Activated CD4-positive, alpha-beta T cell treated with anti-CD3 and anti-CD28 coated beads, Interleukin-2, amount 50 U/mL, for 24 hours (primary cell): ENCODE data around the gene C2orf72.
"Not testable (repeated sequence)": the region's sequence is repeated elsewhere in the genome, so short reads cannot be mapped to it uniquely, and the experiment has no call there.

Experiments used
- DNase-seq, 2 donors: peaks; one replicate each; pipeline ENCODE4 v3.0.0-alpha.2; 2020; ENCODE audit warnings: low read depth in 1 of 2, low spot score in 1 of 2

Gene C2orf72

GRCh38 chr2:231013820-231014219 lies 23.5 kb upstream of the C2orf72 start:
- no peak for DNase-seq

- no peak for DNase-seq
These were observed 21.8 kb upstream of the C2orf72 start for GRCh38 chr2:231015478-231015877.

GRCh38 chr2:231015926-231016325 lies 21.4 kb upstream of the C2orf72 start:
- DNase-seq, result no peak

DNA sequence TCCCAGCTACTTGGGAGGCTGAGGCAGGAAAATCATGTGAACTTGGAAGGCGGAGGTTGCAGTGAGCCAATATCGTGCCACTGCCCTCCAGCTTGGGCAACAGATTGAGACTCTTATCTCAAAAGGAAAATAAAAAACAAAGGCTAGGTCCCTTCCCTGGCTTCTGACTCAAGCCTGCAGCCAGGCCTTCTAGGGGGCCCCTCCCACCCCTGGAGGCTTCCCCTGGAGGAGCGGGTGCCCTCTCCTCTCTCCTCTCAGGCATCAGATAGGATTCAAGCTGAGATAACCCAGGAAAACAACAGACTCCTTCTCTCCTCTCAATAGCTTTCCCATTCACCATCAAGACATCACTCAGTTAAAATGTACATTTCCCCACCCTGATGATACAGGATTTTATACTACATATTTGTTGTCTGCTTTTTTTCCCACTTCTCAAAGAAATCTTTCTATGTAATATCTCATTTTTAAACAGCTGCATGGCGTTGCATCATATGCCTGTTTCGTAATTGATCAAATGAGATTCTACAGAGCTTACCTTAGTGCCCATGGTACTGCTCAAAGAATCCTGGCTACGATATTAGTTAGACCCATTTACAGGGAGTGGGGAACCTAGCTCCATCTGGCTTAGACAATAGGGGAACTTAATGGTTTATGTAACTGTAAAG lies 20.6 kb upstream of the C2orf72 start:
- no peak for DNase-seq

DNA sequence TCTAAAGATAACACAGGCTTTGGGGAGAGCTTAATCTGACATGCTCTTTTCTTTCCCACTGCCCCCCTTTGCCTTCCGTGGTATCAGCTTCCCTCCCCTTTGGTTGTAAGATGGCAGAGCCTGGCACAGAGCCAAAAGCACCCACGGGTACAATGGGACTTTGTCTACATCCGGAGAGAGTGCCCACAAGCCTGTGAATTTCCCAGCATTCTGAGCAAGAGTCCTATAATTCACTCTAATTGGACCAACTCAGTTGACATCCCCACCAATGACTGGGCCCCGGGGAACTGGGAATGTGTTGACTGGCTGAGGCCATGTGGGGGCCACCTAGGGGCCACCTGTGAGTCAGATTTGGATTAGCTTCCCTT lies 20.1 kb upstream of the C2orf72 start:
- no peak for DNase-seq

- no peak for DNase-seq
These were observed 19.1 kb upstream of the C2orf72 start for GRCh38 chr2:231018184-231018583.

DNA sequence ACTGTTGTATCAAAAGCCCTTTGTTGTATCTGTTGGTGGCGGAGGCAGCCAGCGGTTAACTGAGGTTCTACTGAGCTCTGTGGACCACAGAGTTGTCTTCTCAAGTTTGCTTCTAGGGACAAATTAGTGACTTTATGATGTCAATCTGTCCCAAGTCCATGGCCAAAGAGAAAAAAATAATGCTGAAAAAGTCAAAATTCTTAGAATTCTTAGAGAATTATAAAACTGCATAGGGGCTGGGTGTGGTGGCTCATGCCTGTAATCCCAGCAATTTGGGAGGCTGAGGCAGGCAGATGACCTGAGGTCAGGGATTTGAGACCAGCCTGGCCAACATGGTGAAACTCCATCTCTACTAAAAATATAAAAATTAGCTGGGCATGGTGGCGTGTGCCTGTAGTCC lies 12.3 kb upstream of the C2orf72 start:
- not testable (repeated sequence) for DNase-seq

GRCh38 chr2:231028889-231029288 lies 8.4 kb upstream of the C2orf72 start:
- DNase-seq, result no peak

DNA sequence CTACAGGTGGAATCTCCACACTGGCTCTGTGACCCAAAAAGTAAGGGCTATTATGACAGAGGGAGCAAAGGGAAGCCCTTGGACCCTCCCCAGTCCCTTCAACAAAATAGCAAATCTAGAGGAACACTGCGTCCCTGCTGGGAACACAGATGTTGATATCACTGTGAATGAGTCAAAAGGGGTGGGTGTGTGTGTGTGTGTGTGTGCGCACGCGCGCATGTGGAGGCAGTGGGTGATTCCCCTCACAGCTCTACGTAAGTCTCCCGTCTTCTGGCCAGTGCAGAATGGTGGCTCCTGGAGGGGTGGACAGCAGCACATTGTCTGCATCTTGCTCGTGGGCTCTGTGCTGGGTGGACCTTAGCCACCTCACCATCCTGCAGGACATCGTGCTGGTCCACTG lies 7.8 kb upstream of the C2orf72 start:
- no peak for DNase-seq

GRCh38 chr2:231030725-231031124 lies 6.6 kb upstream of the C2orf72 start:
- DNase-seq, result no peak

DNA sequence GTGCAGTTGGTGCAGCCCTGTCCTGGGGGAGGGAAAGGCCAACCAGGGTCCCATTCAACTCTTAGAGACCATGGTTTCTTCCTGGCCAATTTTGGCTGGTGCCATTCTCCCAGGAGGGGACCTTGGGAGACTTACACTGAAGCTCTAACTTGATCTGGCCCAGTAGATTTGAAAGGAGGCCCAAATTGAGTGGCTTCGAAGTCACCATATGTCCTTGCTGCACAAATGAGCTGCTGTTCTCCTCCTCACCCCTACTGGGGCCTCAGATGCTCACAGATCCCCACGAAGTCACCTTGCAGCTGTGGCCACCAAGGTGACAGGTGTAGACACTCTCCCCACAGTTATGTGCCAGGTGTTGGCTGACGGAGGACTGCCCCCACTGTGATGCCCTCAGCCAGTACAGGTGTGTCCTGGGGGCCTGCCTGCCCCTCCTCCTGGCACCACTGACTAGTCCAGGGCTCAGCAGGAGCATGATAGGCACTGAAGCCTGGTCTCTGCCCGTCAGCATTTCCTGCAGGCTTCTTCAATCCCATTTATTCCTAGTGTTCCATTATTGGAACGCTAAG lies 4.7 kb upstream of the C2orf72 start:
- DNase-seq, result no peak

GRCh38 chr2:231033147-231034132 lies 3.9 kb upstream of the C2orf72 start:
- DNase-seq, result no peak

DNA sequence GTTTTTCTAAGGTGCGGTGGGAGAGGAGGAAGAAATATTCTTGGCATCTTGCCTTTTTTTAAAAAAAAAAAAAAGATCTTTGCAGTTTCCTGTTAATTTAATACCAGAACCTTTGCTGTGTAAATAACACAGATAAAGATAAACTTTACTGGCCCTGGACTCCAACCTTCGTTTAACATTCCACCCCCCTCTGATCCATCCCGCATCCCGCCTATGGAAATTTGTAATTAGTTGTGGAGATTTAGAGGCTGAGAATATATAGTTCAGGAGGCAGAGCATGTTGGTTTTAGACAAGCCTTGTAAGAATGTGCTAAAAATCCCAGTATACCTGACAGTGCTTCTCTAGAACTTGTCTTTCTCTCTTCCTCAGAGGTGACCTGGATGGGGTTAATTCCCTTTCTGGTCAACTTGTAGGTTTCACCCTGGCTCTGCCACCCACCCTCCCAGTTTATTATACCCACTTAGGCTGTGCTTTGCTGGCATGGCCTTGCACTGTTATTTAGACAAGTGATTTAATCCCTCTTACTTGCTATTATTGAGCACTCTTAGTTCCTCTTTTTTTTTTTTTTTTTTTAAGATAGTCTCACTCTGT lies 2.9 kb upstream of the C2orf72 start:
- no peak for DNase-seq

DNA sequence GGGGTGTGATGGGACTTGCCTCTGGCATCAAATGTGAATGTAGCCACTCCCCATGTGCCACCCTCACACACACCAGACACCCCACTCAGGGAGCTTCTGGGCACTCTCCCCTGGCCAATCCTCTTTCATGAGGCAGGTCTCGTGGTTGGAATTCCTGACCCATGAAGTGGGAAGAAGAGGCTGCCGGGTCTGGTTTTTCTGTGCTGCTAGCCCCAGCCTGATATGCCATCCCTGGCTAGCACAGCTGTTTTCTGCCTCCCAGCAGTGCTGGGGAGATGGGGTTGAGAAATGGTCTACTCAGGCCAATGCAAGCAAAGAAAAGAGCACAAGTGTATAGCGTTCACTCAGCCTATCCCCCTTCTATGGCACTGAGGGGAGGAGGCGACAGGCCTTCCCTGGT lies 1.2 kb upstream of the C2orf72 start:
- DNase-seq, result no peak

DNA sequence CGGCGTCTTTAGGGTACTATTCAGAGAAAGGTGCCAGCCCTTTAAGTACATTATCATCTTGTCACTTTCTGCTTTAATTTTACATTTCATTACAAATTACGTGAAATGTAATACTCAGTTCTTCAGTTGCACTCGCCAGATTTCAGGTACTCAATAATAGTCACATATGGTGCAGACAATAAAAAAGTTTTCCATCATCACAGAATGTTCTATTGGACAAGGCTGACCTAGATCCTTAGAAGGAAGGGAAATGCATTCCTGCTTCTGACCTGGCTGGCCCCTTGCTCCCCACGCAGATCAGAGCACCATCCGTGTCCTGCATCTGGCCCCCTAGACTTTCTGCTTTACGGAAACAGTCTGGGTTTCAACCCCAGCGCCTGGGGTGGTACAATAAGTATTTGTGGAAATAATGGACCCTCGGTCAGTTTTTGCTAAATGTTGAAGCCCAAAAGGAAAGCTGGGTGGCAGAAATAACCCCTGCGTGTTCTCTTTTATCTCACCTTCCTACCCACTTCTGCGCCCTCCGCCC lies 681 bp upstream of the C2orf72 start:
- no peak for DNase-seq

DNA sequence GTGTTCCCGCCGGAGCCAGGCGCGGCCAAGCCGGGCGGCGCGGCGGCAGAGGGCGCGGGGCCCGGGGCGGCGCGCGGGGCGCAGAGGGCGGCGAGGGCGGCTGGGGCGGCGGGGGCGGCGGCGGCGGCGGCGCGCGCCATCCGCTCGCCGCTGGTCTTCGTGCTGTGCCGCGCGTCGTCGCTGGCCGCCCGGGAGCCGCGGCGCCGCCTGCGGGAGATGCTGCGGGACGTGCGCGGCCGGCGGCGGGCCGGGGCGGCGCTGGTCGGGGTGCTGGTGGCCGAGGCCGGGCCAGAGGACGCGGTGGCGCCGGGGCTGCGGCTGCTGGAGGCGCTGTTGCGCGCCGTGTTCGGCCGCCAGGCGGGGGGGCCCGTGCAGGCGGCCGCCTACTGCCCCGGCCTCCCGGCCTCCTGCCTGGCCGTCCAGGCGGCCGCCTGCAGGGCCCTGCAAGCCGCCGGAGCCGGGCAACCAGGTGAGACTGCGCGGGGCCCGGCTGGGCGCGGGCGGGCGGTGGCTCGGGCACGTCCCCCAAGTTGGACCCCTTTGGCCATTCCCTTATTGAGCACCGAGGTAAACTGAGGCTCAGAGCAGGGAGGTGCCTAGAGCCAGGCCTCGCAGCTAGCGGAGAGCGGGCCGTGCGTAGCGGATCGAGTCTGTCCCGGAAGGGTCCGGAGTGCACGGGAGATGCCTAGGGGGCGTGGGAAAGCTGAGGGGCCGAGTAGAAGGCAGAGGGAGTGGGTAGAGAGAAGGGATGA lies 584 bp downstream of the C2orf72 start:
- no peak for DNase-seq

DNA sequence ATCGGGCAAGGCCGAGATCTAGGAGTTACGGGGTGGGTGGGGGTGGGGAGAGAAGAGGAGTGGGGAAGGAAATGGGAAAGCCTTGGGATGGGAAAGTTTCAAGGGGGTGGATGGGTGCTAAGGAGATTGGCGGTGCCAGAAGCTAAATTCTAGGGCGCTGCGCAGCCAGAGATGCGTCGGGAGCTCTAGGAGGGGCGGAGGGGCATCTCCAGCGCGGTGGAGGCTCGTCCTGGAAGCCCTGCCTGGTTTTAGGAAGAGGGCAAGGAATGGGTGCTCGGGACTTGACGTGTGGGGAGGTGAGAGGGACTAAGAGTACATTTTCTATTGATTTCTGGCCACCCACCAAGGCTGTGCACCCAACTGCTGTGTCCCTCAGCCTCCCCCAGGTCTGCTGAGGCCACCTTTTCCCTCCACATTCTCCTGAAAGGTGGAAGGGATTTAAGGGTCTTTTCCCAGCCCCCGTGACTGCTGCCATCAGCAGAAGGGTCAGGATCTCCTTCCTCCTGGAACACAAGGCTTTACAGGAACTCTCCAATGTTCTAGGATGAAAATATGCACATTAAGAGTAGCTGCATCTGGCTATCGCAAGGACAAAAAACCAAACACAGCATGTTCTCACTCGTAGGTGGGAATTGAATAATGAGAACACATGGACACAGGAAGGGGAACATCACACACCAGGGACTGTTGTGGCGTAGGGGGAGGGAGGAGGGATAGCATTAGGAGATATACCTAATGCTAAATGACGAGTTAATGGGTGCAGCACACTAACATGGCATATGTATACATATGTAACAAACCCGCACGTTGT lies 1.4 kb downstream of the C2orf72 start:
- DNase-seq, result no peak

GRCh38 chr2:231039294-231039664 lies 2.0 kb downstream of the C2orf72 start:
- no peak for DNase-seq

GRCh38 chr2:231039821-231040364 lies 2.6 kb downstream of the C2orf72 start:
- no peak for DNase-seq
